NCI-H1436 (cell line): Measurements from ENCODE around the gene MYO1E.
"Not testable (repeated sequence)": the region's sequence is repeated elsewhere in the genome, so short reads cannot be mapped to it uniquely, and the experiment has no call there.

Experiments used
- DNase-seq: peaks from one replicate; lab custom pipeline; 2025; lab: John Stamatoyannopoulos, UW

Gene MYO1E

GRCh38 chr15:59372352-59373211 is at the start of gene MYO1E:
Gene MYO1E, minus strand, starts transcription at chr15:59372871. Its CDS starts 371 bp downstream, at chr15:59372500.
- peak; percentile 57 for DNase-seq

GRCh38 chr15:59420986-59421618 is 48.4 kb upstream of the MYO1E start:
- no peak for DNase-seq

- DNase-seq, result no peak
Measured at GRCh38 chr15:59420108-59420507, 47.4 kb upstream of the MYO1E start.

- no peak for DNase-seq
Measured at GRCh38 chr15:59419170-59419569, 46.5 kb upstream of the MYO1E start.

- no peak for DNase-seq
Measured at GRCh38 chr15:59416816-59417215, 44.1 kb upstream of the MYO1E start.

- DNase-seq, result no peak
Measured at GRCh38 chr15:59413577-59413976, 40.9 kb upstream of the MYO1E start.

GRCh38 chr15:59410391-59410896 is 37.8 kb upstream of the MYO1E start:
- no peak for DNase-seq

- no peak for DNase-seq
Measured at GRCh38 chr15:59407946-59408345, 35.3 kb upstream of the MYO1E start.

GRCh38 chr15:59406446-59406845 is 33.8 kb upstream of the MYO1E start:
- DNase-seq, result no peak

- no peak for DNase-seq
Measured at GRCh38 chr15:59405079-59405478, 32.4 kb upstream of the MYO1E start.

- DNase-seq, result peak; percentile 57
Measured at GRCh38 chr15:59401824-59402569, 29.3 kb upstream of the MYO1E start.

- DNase-seq, result not testable (repeated sequence)
Measured at GRCh38 chr15:59401051-59401823, 28.6 kb upstream of the MYO1E start.

GRCh38 chr15:59400103-59400813 is 27.6 kb upstream of the MYO1E start:
- no peak for DNase-seq

GRCh38 chr15:59399465-59400102 is 26.9 kb upstream of the MYO1E start:
- no peak for DNase-seq

- DNase-seq, result no peak
Measured at GRCh38 chr15:59398220-59398619, 25.5 kb upstream of the MYO1E start.

GRCh38 chr15:59396679-59397078 is 24.0 kb upstream of the MYO1E start:
- DNase-seq, result no peak

GRCh38 chr15:59396211-59396610 is 23.5 kb upstream of the MYO1E start:
- no peak for DNase-seq

- DNase-seq, result no peak
Measured at GRCh38 chr15:59394166-59394661, 21.5 kb upstream of the MYO1E start.

- DNase-seq, result no peak
Measured at GRCh38 chr15:59392299-59392698, 19.6 kb upstream of the MYO1E start.

- no peak for DNase-seq
Measured at GRCh38 chr15:59388670-59389069, 16.0 kb upstream of the MYO1E start.
